ENCODE measurements around the gene MRGPRF. TPM values are rescaled to one million over a fixed set of nuclear protein-coding genes. Genes with fewer than 3 reads are reported as not detected.

The MRGPRF gene
- polyA plus RNA-seq, 1 donor from 2014 or later: not detected

DNA sequence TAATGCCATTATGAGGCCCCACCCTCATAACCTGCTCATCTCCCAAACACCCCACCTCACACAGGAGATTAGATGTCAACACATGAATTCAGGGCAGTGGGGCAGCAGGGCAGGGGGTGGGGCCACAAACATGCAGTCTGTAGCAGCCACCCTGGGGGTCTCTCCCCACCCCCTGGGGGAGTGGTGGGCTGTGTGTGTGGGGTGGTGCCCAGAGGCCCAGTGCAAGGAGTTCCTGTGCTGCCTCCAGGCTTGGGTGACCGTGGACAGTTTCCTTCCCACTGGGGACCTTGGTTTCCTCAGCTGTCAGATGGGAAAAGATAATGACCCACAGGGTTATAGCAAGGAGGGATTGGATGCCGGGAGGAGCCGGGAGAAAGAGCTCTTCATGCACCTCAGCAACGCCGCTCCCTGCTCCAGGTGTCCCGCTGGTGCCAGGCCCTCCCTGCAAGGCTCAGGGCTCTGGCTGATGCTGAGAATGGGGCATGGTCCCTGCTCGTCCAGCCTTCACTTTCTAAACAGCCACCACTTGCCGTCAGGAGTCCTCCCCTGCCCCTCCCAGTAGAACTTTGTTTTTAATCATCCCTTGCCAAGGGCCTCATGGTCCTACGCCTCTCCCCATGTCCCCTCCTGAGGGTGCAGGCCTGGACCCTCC, 2.0 kb upstream of the MRGPRF start:
- no peak overlapping the region for H3K4me2 ChIP-seq (ENCODE audit: low read length)
- H3K27me3 ChIP-seq (ENCODE audit: insufficient read depth, low read depth, low read length): no peaks in the 10 kb centered on the region
- no peaks in the 10 kb centered on the region for H3K9me3 ChIP-seq (ENCODE audit: low read length)
- no peaks in the 10 kb centered on the region for H3K79me2 ChIP-seq (replicated peaks; ENCODE audit: insufficient read depth, low read length)
- no peak for TF ChIP-seq TAF1 (IDR thresholded peaks at IDR 0.05; ENCODE audit: low read depth)
- TF ChIP-seq SMC3 (conservative IDR thresholded peaks at IDR 0.05; ENCODE audit: poor library complexity): no peak
- H4K20me1 ChIP-seq (ENCODE audit: insufficient read depth): no peaks in the 10 kb centered on the region
- H3K4me3 ChIP-seq (ENCODE audit: low read length): no peak overlapping the region
- no peaks in the 10 kb centered on the region for H3K36me3 ChIP-seq (ENCODE audit: insufficient read depth, low read length)
- H3K27ac ChIP-seq (ENCODE audit: low read length): no peak overlapping the region
- no peaks in the 10 kb centered on the region for H3F3A ChIP-seq (ENCODE audit: insufficient read depth, low read length, poor library complexity, severe bottlenecking)
- no peak overlapping the region for H3K9ac ChIP-seq (ENCODE audit: low read length)
- no peaks in the 10 kb centered on the region for H3K9me2 ChIP-seq (ENCODE audit: insufficient read depth, low read length)
- H2AFZ ChIP-seq (ENCODE audit: low read depth, low read length): no peak overlapping the region

DNA sequence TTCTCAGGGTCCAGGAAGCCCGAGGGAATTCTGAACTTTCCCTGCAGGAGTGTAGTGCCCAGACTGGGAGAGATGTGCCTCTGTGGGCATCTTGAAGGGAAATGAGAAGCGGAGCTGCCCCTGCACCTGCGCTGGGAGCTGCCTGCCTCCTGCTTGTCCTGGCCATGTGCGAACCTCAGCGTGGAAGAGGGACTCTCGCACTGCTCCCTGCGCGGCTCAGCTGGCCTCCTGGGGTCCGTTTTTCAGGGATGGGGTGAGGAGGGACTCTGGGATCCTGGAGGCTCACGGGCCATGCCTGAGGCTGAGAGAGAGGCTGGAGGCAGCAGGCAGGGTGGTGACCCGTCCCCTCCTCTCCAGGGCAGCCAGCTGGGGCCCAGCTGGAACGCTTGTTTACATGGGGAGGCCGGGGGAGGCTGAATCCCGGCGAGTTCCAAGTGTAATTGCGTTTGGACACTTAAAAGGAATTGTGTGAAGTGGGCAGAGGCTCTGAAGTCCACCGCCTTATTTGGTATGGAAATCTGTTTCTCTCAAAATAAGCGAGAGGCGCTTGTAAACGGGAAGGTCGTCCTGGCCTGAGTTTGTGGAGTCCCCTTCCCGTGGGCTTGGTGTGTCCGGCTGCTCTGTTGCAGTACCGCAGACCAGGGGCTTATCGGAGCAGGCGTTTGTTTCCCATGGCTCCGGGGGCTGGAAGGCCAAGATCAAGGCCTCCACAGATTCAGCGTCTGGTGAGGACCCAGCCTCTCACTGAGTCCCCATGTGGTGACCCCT, 1.2 kb upstream of the MRGPRF start:
- H4K20me1 ChIP-seq (ENCODE audit: insufficient read depth): no peaks in the 10 kb centered on the region
- no peak overlapping the region for H3K4me2 ChIP-seq (ENCODE audit: low read length)
- H3K27ac ChIP-seq (ENCODE audit: low read length): no peak overlapping the region

More for the DNA sequence above, 1.2 kb upstream of the MRGPRF start:
- Histone ChIP-seq H3K9ac (ENCODE audit: low read length) (no peak overlapping the region), H3K9me3 (ENCODE audit: low read length) (no peaks in the 10 kb centered on the region), H3K79me2 (replicated peaks; ENCODE audit: insufficient read depth, low read length) (no peaks in the 10 kb centered on the region), H3K27me3 (ENCODE audit: insufficient read depth, low read depth, low read length) (no peaks in the 10 kb centered on the region), H2AFZ (ENCODE audit: low read depth, low read length) (no peak overlapping the region), H3K9me2 (ENCODE audit: insufficient read depth, low read length) (no peaks in the 10 kb centered on the region), H3K36me3 (ENCODE audit: insufficient read depth, low read length) (no peaks in the 10 kb centered on the region), H3K4me3 (ENCODE audit: low read length) (no peak overlapping the region), H3F3A (ENCODE audit: insufficient read depth, low read length, poor library complexity, severe bottlenecking) (no peaks in the 10 kb centered on the region)
- TF ChIP-seq EP300 (conservative IDR thresholded peaks at IDR 0.05; ENCODE audit: poor library complexity, severe bottlenecking): no peak
- TF ChIP-seq TAF1 (IDR thresholded peaks at IDR 0.05; ENCODE audit: low read depth): no peak
- TF ChIP-seq, protein P1, sequence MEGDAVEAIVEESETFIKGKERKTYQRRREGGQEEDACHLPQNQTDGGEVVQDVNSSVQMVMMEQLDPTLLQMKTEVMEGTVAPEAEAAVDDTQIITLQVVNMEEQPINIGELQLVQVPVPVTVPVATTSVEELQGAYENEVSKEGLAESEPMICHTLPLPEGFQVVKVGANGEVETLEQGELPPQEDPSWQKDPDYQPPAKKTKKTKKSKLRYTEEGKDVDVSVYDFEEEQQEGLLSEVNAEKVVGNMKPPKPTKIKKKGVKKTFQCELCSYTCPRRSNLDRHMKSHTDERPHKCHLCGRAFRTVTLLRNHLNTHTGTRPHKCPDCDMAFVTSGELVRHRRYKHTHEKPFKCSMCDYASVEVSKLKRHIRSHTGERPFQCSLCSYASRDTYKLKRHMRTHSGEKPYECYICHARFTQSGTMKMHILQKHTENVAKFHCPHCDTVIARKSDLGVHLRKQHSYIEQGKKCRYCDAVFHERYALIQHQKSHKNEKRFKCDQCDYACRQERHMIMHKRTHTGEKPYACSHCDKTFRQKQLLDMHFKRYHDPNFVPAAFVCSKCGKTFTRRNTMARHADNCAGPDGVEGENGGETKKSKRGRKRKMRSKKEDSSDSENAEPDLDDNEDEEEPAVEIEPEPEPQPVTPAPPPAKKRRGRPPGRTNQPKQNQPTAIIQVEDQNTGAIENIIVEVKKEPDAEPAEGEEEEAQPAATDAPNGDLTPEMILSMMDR (IDR thresholded peaks at IDR 0.05; ENCODE audit: poor library complexity, severe bottlenecking): no peak
- TF ChIP-seq RAD21 (conservative IDR thresholded peaks at IDR 0.05): no peak
- TF ChIP-seq, protein P2, sequence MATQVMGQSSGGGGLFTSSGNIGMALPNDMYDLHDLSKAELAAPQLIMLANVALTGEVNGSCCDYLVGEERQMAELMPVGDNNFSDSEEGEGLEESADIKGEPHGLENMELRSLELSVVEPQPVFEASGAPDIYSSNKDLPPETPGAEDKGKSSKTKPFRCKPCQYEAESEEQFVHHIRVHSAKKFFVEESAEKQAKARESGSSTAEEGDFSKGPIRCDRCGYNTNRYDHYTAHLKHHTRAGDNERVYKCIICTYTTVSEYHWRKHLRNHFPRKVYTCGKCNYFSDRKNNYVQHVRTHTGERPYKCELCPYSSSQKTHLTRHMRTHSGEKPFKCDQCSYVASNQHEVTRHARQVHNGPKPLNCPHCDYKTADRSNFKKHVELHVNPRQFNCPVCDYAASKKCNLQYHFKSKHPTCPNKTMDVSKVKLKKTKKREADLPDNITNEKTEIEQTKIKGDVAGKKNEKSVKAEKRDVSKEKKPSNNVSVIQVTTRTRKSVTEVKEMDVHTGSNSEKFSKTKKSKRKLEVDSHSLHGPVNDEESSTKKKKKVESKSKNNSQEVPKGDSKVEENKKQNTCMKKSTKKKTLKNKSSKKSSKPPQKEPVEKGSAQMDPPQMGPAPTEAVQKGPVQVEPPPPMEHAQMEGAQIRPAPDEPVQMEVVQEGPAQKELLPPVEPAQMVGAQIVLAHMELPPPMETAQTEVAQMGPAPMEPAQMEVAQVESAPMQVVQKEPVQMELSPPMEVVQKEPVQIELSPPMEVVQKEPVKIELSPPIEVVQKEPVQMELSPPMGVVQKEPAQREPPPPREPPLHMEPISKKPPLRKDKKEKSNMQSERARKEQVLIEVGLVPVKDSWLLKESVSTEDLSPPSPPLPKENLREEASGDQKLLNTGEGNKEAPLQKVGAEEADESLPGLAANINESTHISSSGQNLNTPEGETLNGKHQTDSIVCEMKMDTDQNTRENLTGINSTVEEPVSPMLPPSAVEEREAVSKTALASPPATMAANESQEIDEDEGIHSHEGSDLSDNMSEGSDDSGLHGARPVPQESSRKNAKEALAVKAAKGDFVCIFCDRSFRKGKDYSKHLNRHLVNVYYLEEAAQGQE (IDR thresholded peaks at IDR 0.05; ENCODE audit: borderline replicate concordance): no peak
- TF ChIP-seq EZH2 (IDR thresholded peaks at IDR 0.05; ENCODE audit: borderline replicate concordance, insufficient read depth, low read length, poor library complexity, severe bottlenecking): no peak
- no peak for TF ChIP-seq SMC3 (conservative IDR thresholded peaks at IDR 0.05; ENCODE audit: poor library complexity)
- no peak for TF ChIP-seq POLR2AphosphoS5 (IDR thresholded peaks at IDR 0.05)
- no peak for TF ChIP-seq MXI1 (conservative IDR thresholded peaks at IDR 0.05; ENCODE audit: poor library complexity, severe bottlenecking)

Data from neural cell (in vitro differentiated cells).